IPS-15b (cell line): ENCODE measurements around the gene RAD52.

ENCODE experiments used
- H3K27me3 ChIP-seq: one replicate; pipeline ENCODE4 v1.6.1; 2013; ENCODE audit warnings: low read length; ENCODE audit not compliant: control insufficient read depth, insufficient read depth
- H3K36me3 ChIP-seq: one replicate; pipeline ENCODE4 v1.6.1; 2013; ENCODE audit warnings: low read length; ENCODE audit not compliant: control insufficient read depth, insufficient read depth
- H3K4me1 ChIP-seq: one replicate; pipeline ENCODE4 v1.6.1; 2013; ENCODE audit warnings: mild to moderate bottlenecking, low read length; ENCODE audit not compliant: control insufficient read depth, insufficient read depth
- H3K4me3 ChIP-seq: one replicate; pipeline ENCODE4 v1.5.1; 2013; ENCODE audit warnings: low read depth, low read length
- H3K9ac ChIP-seq: one replicate; pipeline ENCODE4 v1.6.1; 2013; ENCODE audit warnings: low read depth, mild to moderate bottlenecking, low read length
- H3K9me3 ChIP-seq: one replicate; pipeline ENCODE4 v1.6.1; 2013; ENCODE audit warnings: mild to moderate bottlenecking, low read length; ENCODE audit not compliant: control insufficient read depth, insufficient read depth

The RAD52 gene

GRCh38 chr12:910416-910815, 39.1 kb downstream of the RAD52 start:
- H3K27me3 ChIP-seq, result no peaks in the 10 kb centered on the region
- H3K4me1 ChIP-seq, result no peaks in the 10 kb centered on the region
- H3K4me3 ChIP-seq, result no peak overlapping the region
- H3K9me3 ChIP-seq, result no peaks in the 10 kb centered on the region
- H3K36me3 ChIP-seq, result peaks cover 33% of the 10 kb centered on the region
- H3K9ac ChIP-seq, result no peak overlapping the region

- no peak overlapping the region for H3K4me3 ChIP-seq
- H3K9ac ChIP-seq, result no peak overlapping the region
- no peaks in the 10 kb centered on the region for H3K4me1 ChIP-seq
- H3K36me3 ChIP-seq, result peaks cover 33% of the 10 kb centered on the region
- no peaks in the 10 kb centered on the region for H3K9me3 ChIP-seq
- no peaks in the 10 kb centered on the region for H3K27me3 ChIP-seq
These were observed 39.6 kb downstream of the RAD52 start for GRCh38 chr12:909861-910260.

GRCh38 chr12:907413-908185, 41.9 kb downstream of the RAD52 start:
- Histone ChIP-seq H3K4me1 (no peaks in the 10 kb centered on the region), H3K27me3 (no peaks in the 10 kb centered on the region), H3K4me3 (no peak overlapping the region), H3K36me3 (peaks cover 27% of the 10 kb centered on the region), H3K9ac (no peak overlapping the region), H3K9me3 (no peaks in the 10 kb centered on the region)

GRCh38 chr12:906062-906585, 43.4 kb downstream of the RAD52 start:
- H3K4me3 ChIP-seq, result no peak overlapping the region
- H3K9ac ChIP-seq, result no peak overlapping the region
- H3K36me3 ChIP-seq, result peaks cover 22% of the 10 kb centered on the region
- H3K9me3 ChIP-seq, result no peaks in the 10 kb centered on the region
- H3K27me3 ChIP-seq, result no peaks in the 10 kb centered on the region
- H3K4me1 ChIP-seq, result no peaks in the 10 kb centered on the region

GRCh38 chr12:905261-906031, 44.0 kb downstream of the RAD52 start:
- Histone ChIP-seq H3K9ac (no peak overlapping the region), H3K4me1 (no peaks in the 10 kb centered on the region), H3K9me3 (no peaks in the 10 kb centered on the region), H3K27me3 (no peaks in the 10 kb centered on the region), H3K36me3 (peaks cover 22% of the 10 kb centered on the region), H3K4me3 (no peak overlapping the region)

GRCh38 chr12:904010-904414, 45.5 kb downstream of the RAD52 start:
- H3K9ac ChIP-seq, result no peak overlapping the region
- no peaks in the 10 kb centered on the region for H3K9me3 ChIP-seq
- no peaks in the 10 kb centered on the region for H3K4me1 ChIP-seq
- no peak overlapping the region for H3K4me3 ChIP-seq
- H3K36me3 ChIP-seq, result peaks cover 22% of the 10 kb centered on the region
- H3K27me3 ChIP-seq, result no peaks in the 10 kb centered on the region

GRCh38 chr12:903055-903454, 46.4 kb downstream of the RAD52 start:
- Histone ChIP-seq H3K9me3 (no peaks in the 10 kb centered on the region), H3K4me1 (no peaks in the 10 kb centered on the region), H3K27me3 (no peaks in the 10 kb centered on the region), H3K4me3 (no peak overlapping the region), H3K9ac (no peak overlapping the region), H3K36me3 (peaks cover 17% of the 10 kb centered on the region)

GRCh38 chr12:902581-902980, 46.9 kb downstream of the RAD52 start:
- Histone ChIP-seq H3K36me3 (peaks cover 13% of the 10 kb centered on the region), H3K4me3 (no peak overlapping the region), H3K4me1 (no peaks in the 10 kb centered on the region), H3K9ac (no peak overlapping the region), H3K27me3 (no peaks in the 10 kb centered on the region), H3K9me3 (no peaks in the 10 kb centered on the region)

GRCh38 chr12:897386-897785, 52.1 kb downstream of the RAD52 start:
- Histone ChIP-seq H3K4me3 (no peak overlapping the region), H3K4me1 (no peaks in the 10 kb centered on the region), H3K9me3 (no peaks in the 10 kb centered on the region), H3K27me3 (no peaks in the 10 kb centered on the region), H3K9ac (no peak overlapping the region), H3K36me3 (peaks cover 12% of the 10 kb centered on the region)

GRCh38 chr12:896031-896430, 53.5 kb downstream of the RAD52 start:
- Histone ChIP-seq H3K4me1 (no peaks in the 10 kb centered on the region), H3K36me3 (peaks cover 8% of the 10 kb centered on the region), H3K27me3 (no peaks in the 10 kb centered on the region), H3K9ac (no peak overlapping the region), H3K4me3 (no peak overlapping the region), H3K9me3 (no peaks in the 10 kb centered on the region)

- Histone ChIP-seq H3K27me3 (no peaks in the 10 kb centered on the region), H3K4me3 (no peak overlapping the region), H3K9me3 (no peaks in the 10 kb centered on the region), H3K4me1 (no peaks in the 10 kb centered on the region), H3K9ac (no peak overlapping the region), H3K36me3 (peaks cover 8% of the 10 kb centered on the region)
These were observed 55.3 kb downstream of the RAD52 start for GRCh38 chr12:894226-894625.

- Histone ChIP-seq H3K4me3 (no peak overlapping the region), H3K27me3 (no peaks in the 10 kb centered on the region), H3K4me1 (no peaks in the 10 kb centered on the region), H3K9me3 (no peaks in the 10 kb centered on the region), H3K36me3 (peaks cover 28% of the 10 kb centered on the region), H3K9ac (no peak overlapping the region)
These were observed 63.3 kb downstream of the RAD52 start for GRCh38 chr12:886206-886605.
